H9 (cell line): ENCODE data around the gene FBLN2. TPM values are rescaled to one million over a fixed set of nuclear protein-coding genes. Genes with fewer than 3 reads are reported as not detected.

Experiments used
- DNase-seq: peaks from one replicate; pipeline ENCODE4 v3.0.0-alpha.2; 2017
- H2AFZ ChIP-seq: one replicate; pipeline ENCODE4 v1.6.1; 2013; ENCODE audit warnings: mild to moderate bottlenecking, low read length, control low read depth, moderate library complexity
- H2AK5ac ChIP-seq: 2 replicates; pipeline ENCODE4 v1.6.1; 2013; ENCODE audit warnings: low read length, control low read depth, mixed read lengths; ENCODE audit not compliant: insufficient read length
- H2BK120ac ChIP-seq: one replicate; pipeline ENCODE4 v1.6.1; 2013; ENCODE audit warnings: low read depth, mild to moderate bottlenecking, low read length, control low read depth, inconsistent platforms; ENCODE audit not compliant: poor library complexity, severe bottlenecking
- H2BK12ac ChIP-seq: 2 replicates; pipeline ENCODE4 v1.6.1; 2013; ENCODE audit warnings: low read length, control low read depth, mixed read lengths, low read depth; ENCODE audit not compliant: insufficient read length
- H2BK15ac ChIP-seq: 2 replicates; pipeline ENCODE4 v1.6.1; 2013; ENCODE audit warnings: low read depth, low read length, control low read depth
- H2BK20ac ChIP-seq: one replicate; pipeline ENCODE4 v1.6.1; 2013; ENCODE audit warnings: low read depth, mild to moderate bottlenecking, low read length, control low read depth, inconsistent platforms; ENCODE audit not compliant: poor library complexity, severe bottlenecking
- H2BK5ac ChIP-seq: 2 replicates; pipeline ENCODE4 v1.6.1; 2013; ENCODE audit warnings: low read length, control low read depth, mixed read lengths; ENCODE audit not compliant: insufficient read length
- H3K14ac ChIP-seq: 2 replicates; pipeline ENCODE4 v1.6.1; 2013; ENCODE audit warnings: low read length, control low read depth; ENCODE audit not compliant: insufficient read depth
- H3K18ac ChIP-seq: 2 replicates; pipeline ENCODE4 v1.6.1; 2013; ENCODE audit warnings: low read depth, mild to moderate bottlenecking, mixed read lengths, low read length, control low read depth; ENCODE audit not compliant: insufficient read length
- H3K23ac ChIP-seq: 2 replicates; pipeline ENCODE4 v1.6.1; 2013; ENCODE audit warnings: low read length, control low read depth, mixed read lengths, low read depth; ENCODE audit not compliant: insufficient read length
- H3K23me2 ChIP-seq: 2 replicates; pipeline ENCODE4 v1.6.1; 2013; ENCODE audit warnings: low read depth, mild to moderate bottlenecking, mixed read lengths, low read length, control low read depth; ENCODE audit not compliant: insufficient read length, poor library complexity, severe bottlenecking
- H3K27ac ChIP-seq: 2 replicates; pipeline ENCODE4 v1.5.1; 2013; ENCODE audit warnings: low read length, control low read depth, mixed read lengths, low read depth; ENCODE audit not compliant: insufficient read length
- H3K27me3 ChIP-seq: 2 replicates; pipeline ENCODE4 v1.6.1; 2013; ENCODE audit warnings: low read length, control low read depth, inconsistent platforms; ENCODE audit not compliant: insufficient read depth
- H3K4ac ChIP-seq: 2 replicates; pipeline ENCODE4 v1.6.1; 2013; ENCODE audit warnings: low read depth, mild to moderate bottlenecking, control low read depth, inconsistent platforms, low read length, moderate library complexity
- H3K4me1 ChIP-seq: 2 replicates; pipeline ENCODE4 v1.6.1; 2013; ENCODE audit warnings: low read length, control low read depth, inconsistent platforms; ENCODE audit not compliant: insufficient read depth
- H3K4me2 ChIP-seq: 2 replicates; pipeline ENCODE4 v1.6.1; 2013; ENCODE audit warnings: low read length, control low read depth, mixed read lengths; ENCODE audit not compliant: insufficient read length, insufficient read depth
- H3K56ac ChIP-seq: 2 replicates; pipeline ENCODE4 v1.6.1; 2013; ENCODE audit warnings: low read depth, mild to moderate bottlenecking, mixed read lengths, low read length, control low read depth; ENCODE audit not compliant: insufficient read length
- H3K79me1 ChIP-seq: 2 replicates; pipeline ENCODE4 v1.6.1; 2013; ENCODE audit warnings: low read depth, mild to moderate bottlenecking, moderate library complexity, low read length, control low read depth, inconsistent platforms; ENCODE audit not compliant: insufficient read depth, poor library complexity, severe bottlenecking
- H3K79me2 ChIP-seq: 2 replicates; pipeline ENCODE4 v1.6.1; 2013; ENCODE audit warnings: low read length, control low read depth, inconsistent platforms; ENCODE audit not compliant: insufficient read depth
- H3K9ac ChIP-seq: 2 replicates; pipeline ENCODE4 v1.6.1; 2013; ENCODE audit warnings: low read length, control low read depth, mixed read lengths; ENCODE audit not compliant: insufficient read length; ENCODE audit errors: extremely low read depth
- H3K9me3 ChIP-seq: one replicate; pipeline ENCODE4 v1.6.1; 2013; ENCODE audit warnings: low read depth, low read length, inconsistent platforms; ENCODE audit not compliant: control insufficient read depth
- H3T11ph ChIP-seq: one replicate; pipeline ENCODE4 v1.6.1; 2013; ENCODE audit warnings: mild to moderate bottlenecking, low read length, control low read depth, inconsistent platforms
- H4K20me1 ChIP-seq: one replicate; pipeline ENCODE4 v1.6.1; 2013; ENCODE audit not compliant: control insufficient read depth, insufficient read length, insufficient read depth
- H4K5ac ChIP-seq: 2 replicates; pipeline ENCODE4 v1.6.1; 2013; ENCODE audit warnings: low read depth, mild to moderate bottlenecking, mixed read lengths, low read length, control low read depth; ENCODE audit not compliant: insufficient read length
- H4K8ac ChIP-seq: replicated peaks from 2 replicates; pipeline ENCODE4 v1.6.1; 2013; ENCODE audit warnings: low read length, control low read depth, mixed read lengths, low read depth; ENCODE audit not compliant: insufficient read length
- H4K91ac ChIP-seq: 2 replicates; pipeline ENCODE4 v1.6.1; 2013; ENCODE audit warnings: low read depth, mild to moderate bottlenecking, moderate library complexity, mixed read lengths, low read length, control low read depth; ENCODE audit not compliant: insufficient read length
- H3K27ac Mint-ChIP-seq, 3 experiments: 2 replicates in 2 of 3; 3 replicates in 1 of 3; pipeline ENCODE4 v1.8.0; 2020 to 2021; ENCODE audit warnings: mixed read lengths in 3 of 3, mild to moderate bottlenecking in 1 of 3, moderate library complexity in 1 of 3
- H3K27me3 Mint-ChIP-seq: 2 replicates; pipeline ENCODE4 v1.8.0; 2021; ENCODE audit warnings: low read depth, mild to moderate bottlenecking, moderate library complexity, mixed read lengths
- H3K36me3 Mint-ChIP-seq, 3 experiments: 2 replicates in 2 of 3; 3 replicates in 1 of 3; pipeline ENCODE4 v1.8.0; 2020 to 2021; ENCODE audit warnings: low read depth in 3 of 3, mixed read lengths in 3 of 3; ENCODE audit not compliant: insufficient read depth in 1 of 3
- H3K4me1 Mint-ChIP-seq, 2 experiments: 2 replicates each; pipeline ENCODE4 v1.8.0; 2020; ENCODE audit warnings: mixed read lengths in 2 of 2
- H3K4me3 Mint-ChIP-seq, 2 experiments: 2 replicates in 1 of 2; 3 replicates in 1 of 2; pipeline ENCODE4 v1.8.0; 2020 to 2021; ENCODE audit warnings: mild to moderate bottlenecking in 2 of 2, mixed read lengths in 2 of 2, moderate library complexity in 1 of 2
- H3K9me3 Mint-ChIP-seq, 2 experiments: 2 replicates in 1 of 2; 3 replicates in 1 of 2; pipeline ENCODE4 v1.8.0; 2020; ENCODE audit warnings: mild to moderate bottlenecking in 2 of 2, mixed read lengths in 2 of 2, moderate library complexity in 1 of 2
- CTCF ChIP-seq: fragments of 200-600 bp; sonication (generic); conservative IDR thresholded peaks from 3 replicates; pipeline ENCODE4 v1.8.0; 2021; ENCODE audit warnings: antibody characterized with exemption, mild to moderate bottlenecking
- WGBS: extraction: QIAGEN DNeasy Blood & Tissue Kit; methylation state at CpG from one replicate; pipeline ENCODE4 v1.1.7; 2013; ENCODE audit warnings: missing lambda C conversion rate, low lambda C conversion rate, mixed read lengths; ENCODE audit not compliant: insufficient read length; ENCODE audit errors: extremely low coverage; 5-methylcytosine and 5-hydroxymethylcytosine counted together
- total RNA-seq: library from RNA; stranded (reverse); gene quantifications from 2 replicates; pipeline ENCODE4 v1.2.1, GENCODE V29; 2021

Gene FBLN2
- total RNA-seq, 1 experiment from 2014 or later = 11.8 TPM

GRCh38 chr3:13658681-13659080 is 109.8 kb downstream of the FBLN2 start:
- no peak overlapping the region for H3K23ac ChIP-seq

More at GRCh38 chr3:13658681-13659080, 109.8 kb downstream of the FBLN2 start:
- no peak overlapping the region for H3K4ac ChIP-seq
- no peaks in the 10 kb centered on the region for H3K79me2 ChIP-seq
- H3K27me3 ChIP-seq = peaks cover 12% of the 10 kb centered on the region; the same call in 1 of the 2 replicates
- H2AFZ ChIP-seq = no peak overlapping the region
- H3K14ac ChIP-seq = no peak overlapping the region
- no peak overlapping the region for H2BK15ac ChIP-seq
- no peaks in the 10 kb centered on the region for H3K79me1 ChIP-seq
- Mint-ChIP-seq H3K36me3 (no peaks in the 10 kb centered on the region), H3K9me3 (peaks cover 0 to 2% of the 10 kb centered on the region in 2 experiments; a peak in 1 of 5 replicates), H3K4me3 (no peak overlapping the region; a peak in 1 of 5 replicates), H3K27me3 (peaks cover 49% of the 10 kb centered on the region), H3K27ac (no peak overlapping the region; a peak in 1 of 7 replicates), H3K4me1 (peaks cover 6 to 24% of the 10 kb centered on the region in 2 experiments)
- no peaks in the 10 kb centered on the region for H3K4me1 ChIP-seq
- H2BK20ac ChIP-seq = no peak overlapping the region
- no peak overlapping the region for H3K9ac ChIP-seq
- H3K27ac ChIP-seq = no peak overlapping the region
- no peak overlapping the region for H4K8ac ChIP-seq
- H2BK12ac ChIP-seq = no peak overlapping the region
- H2AK5ac ChIP-seq = no peak overlapping the region
- H2BK5ac ChIP-seq = no peak overlapping the region
- no peak overlapping the region for H4K91ac ChIP-seq
- no peak overlapping the region for H3K56ac ChIP-seq
- no peak overlapping the region for H3K4me2 ChIP-seq
- H3K18ac ChIP-seq = no peak overlapping the region
- no CpG with 5 or more reads among the region's 8 CpGs for WGBS
- H3K9me3 ChIP-seq = no peaks in the 10 kb centered on the region
- no peak overlapping the region for H2BK120ac ChIP-seq
- TF ChIP-seq CTCF = no peak
- DNase-seq = no peak
- H3T11ph ChIP-seq = no peak overlapping the region
- no peaks in the 10 kb centered on the region for H4K20me1 ChIP-seq
- H4K5ac ChIP-seq = no peak overlapping the region
- no peaks in the 10 kb centered on the region for H3K23me2 ChIP-seq
